ENCODE measurements around the gene NDUFV3. TPM values are rescaled to one million over a fixed set of nuclear protein-coding genes. Genes with fewer than 3 reads are reported as not detected.
"Not testable (repeated sequence)": the region's sequence is repeated elsewhere in the genome, so short reads cannot be mapped to it uniquely, and the experiment has no call there.

NDUFV3 gene
- total RNA-seq, 1 donor from 2014 or later: 61.0 TPM

DNA sequence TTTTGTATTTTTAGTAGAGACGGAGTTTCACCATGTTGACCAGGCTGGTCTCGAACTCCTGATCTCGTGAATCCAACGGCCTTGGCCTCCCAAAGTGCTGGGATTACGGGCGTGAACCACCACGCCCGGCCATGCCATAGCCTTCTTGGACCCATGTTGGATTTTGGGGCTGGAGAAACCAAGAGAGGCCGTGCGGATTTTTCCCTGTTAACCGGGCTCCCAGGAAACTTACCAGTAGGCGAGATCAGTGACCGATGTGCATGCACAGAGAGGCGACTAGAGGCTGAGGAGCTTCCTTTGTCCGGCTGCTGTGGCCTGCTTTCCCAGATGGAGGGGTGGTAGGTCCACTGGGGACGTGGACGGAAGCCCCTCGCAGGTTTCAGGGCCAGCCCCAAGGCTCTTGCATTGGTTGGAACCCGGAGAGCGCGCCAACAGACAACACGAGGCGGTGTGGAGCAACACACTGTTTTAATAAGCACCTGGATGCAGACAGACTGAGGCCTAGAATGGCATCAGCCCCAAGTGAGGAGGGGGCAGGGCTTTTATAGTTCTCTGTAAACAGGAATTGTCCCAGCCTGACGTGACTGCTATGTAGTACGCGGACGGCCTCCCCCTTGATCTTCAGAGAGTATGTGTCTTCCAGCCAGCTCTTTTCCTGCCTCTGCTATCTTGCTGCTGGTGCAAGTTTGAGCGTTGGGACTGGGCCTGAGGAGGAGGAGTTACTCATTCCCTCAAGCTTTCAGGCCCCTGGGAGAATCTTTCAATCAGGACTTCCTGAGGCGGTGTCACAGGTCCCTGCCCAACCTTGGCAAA, 32.2 kb downstream of the NDUFV3 start, which contains the start of gene ERVH48-1:
TSS of gene ERVH48-1 (minus strand) at position 517 of the 813 bp plus-strand sequence. CDS start 6,624 bp downstream, outside the sequence.
- ATAC-seq (no peak), DNase-seq (ENCODE audit: missing footprints) (no peak)
- intact Hi-C loops (cut with DNase I): no loop called here

DNA sequence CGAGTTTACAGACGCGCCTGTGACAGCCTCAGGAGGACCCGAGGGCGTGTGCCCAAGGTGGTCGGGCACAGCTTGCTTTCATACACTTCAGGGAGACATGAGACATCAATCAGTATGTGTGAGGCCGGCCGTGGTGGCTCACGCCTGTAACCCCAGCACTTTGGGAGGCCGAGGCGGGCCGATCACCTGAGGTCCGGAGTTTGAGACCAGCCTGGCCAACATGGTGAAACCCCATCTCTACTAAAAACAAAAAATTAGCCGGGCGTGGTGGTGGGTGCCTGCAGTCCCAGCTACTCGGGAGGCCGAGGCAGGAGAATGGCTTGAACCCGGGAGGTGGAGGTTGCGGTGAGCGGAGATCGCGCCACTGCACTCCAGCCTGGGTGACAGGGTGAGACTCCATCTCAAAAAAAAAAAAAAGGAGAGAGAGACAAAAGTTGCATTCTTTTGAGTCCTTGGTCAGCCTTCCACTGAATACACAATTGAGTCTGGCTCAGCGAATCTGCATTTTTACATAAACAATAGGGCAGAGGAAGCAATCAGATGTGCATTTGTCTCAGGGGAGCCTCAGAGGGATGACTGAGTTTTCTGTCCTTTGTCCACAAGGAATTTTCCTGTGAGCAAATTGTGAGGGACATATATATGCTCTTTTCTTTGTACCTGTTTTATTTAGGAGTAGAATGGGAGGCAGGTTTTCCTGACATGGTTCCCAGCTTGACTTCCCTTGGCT, 34.5 kb downstream of the NDUFV3 start:
- ATAC-seq; DNase-seq (ENCODE audit: missing footprints); intact Hi-C loops (cut with DNase I): not testable (repeated sequence)

DNA sequence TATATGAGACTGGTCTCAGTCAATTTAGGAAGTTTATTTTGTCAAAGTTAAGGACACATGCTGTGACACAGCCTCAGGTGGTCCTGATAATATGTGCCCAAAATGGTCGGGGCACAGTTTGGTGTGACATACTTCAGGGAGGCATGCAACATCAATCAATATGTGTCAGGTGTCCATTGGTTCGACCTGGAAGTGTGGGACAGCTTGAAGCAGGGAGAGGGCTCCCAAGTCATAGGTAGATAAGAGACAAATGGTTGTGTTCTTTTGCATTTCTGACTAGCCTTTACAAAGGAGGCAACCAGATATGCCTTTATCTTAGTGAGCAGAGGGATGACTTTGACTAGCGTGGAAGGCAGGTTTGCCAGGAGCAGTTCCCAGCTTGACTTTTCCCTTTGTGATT, 36.9 kb downstream of the NDUFV3 start:
- ATAC-seq: no peak
- no peak for DNase-seq (ENCODE audit: missing footprints)
- intact Hi-C loops (cut with DNase I): no loop called here

DNA sequence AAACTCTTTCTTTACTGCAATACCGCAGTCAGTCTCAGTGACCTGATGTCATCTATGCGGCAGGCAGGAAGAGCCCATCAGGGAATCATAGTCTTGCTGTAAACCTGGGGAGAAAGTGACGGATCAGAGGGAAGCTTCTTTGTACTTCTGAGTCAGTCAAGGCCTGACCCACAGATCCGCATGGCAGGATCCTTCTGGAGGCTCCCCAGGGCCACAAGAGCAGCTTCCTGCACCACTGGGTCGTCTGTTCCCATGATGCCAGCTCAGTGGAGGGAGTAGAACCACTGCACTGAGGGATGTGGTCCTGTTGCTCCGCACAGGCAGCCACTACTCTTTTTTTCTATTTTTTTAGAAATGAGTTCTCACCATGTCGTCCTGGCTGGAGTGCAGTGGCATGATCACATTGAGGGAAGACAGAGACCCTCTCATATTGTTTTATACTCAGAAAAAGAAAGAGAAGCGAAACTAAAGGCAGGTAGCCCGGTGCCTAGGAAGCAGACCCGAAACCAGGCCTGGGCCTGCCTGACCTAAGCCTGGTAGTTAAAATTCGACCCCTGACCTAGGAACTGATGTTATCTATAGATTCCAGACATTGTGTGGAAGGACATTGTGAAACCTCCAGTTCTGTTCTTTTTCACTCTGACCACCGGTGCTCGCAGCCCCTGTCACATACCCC, 38.6 kb downstream of the NDUFV3 start:
- no peak for DNase-seq (ENCODE audit: missing footprints)
- intact Hi-C loops (cut with DNase I): no loop called here
- ATAC-seq: no peak

DNA sequence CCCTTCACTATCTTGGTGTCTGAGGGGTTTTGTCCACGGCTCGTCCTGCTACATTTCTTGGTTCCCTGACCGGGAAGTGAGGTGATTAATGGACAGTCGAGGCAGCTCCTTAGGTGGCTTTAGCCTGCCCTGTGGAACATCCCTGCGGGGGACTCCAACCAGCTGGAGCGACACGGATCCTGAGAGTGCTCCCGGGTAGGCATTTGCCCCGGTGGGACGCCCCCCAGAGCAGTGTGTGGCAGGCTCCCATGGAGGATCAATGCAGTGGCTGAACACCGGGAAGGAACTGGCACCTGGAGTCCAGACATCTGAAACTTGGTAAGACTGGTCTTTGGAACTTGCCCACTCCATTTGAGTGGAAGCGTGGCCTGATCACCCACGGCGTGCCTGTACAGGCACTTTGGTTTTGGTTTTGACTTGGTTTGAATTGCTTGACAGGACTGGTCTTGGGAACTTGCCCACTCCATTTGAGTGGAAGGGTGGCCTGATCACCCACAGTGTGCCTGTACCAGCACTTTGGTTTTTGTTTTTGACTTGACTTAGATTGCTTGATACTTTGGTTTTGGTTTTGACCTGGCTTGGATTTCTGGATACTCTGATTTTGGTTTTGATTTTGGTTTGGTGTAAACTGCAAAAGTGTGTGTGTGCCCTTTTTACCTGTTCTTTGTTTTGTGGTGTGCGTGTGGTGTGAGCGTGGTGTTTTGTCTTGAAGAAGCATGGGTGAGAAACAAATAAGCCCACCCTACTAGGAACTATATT, 39.4 kb downstream of the NDUFV3 start:
- DNase-seq (ENCODE audit: missing footprints); ATAC-seq; intact Hi-C loops (cut with DNase I): not testable (repeated sequence)

DNA sequence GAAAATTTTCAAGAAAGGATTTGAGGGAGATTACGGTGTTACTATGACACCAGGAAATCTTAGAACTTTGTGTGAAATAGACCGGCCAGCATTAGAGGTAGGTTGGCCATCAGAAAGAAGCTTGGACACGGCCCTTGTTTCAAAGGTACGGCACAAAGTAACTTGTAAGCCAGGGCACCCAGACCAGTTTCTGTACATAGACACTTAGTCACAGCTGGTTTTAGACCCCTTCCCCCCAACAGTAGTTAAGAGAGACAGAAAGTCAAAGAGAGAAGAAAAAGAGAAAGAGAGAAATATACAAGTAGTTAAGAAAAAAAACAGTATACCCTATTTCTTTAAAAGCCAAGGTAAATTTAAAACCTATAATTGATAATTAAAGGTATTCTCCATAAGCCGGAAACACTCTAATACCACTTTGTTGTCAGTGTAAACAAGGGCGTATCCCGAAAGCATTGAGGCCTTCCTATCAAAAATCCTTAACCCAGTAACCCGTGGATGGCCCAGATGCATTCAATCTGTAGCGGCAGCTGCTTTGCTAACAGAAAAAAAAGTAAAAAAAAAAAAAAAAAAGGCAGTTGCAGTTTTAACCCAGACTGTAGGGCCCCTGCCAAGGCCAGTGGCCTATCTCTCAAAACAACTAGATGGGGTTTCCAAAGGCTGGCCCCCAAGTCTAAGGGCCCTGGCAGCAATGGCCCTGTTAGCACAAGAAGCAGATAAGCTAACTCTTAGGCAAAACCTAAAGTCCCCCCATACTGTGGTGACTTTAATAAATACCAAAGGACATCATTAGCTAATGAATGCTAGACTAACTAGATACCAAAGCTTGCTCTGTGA, 40.2 kb downstream of the NDUFV3 start:
- intact Hi-C loops (cut with DNase I); ATAC-seq; DNase-seq (ENCODE audit: missing footprints): not testable (repeated sequence)

DNA sequence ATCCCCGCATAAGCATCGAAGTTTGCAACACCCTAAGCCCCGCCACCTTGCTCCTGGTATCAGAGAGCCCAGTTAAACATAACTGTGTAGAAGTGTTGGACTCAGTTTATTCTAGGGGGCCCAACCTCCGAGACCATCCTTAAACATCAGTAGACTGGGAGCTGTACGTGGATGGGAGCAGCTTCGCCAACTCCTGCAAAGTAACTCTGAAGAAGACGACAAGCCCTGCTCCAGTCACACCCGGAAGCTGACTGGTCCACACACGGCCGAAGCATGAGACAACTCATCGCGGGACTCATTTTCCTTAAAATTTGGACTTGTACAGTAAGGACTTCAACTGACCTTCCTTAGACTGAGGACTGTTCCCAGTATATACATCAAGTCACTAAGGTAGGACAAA, 40.9 kb downstream of the NDUFV3 start:
- DNase-seq (ENCODE audit: missing footprints); intact Hi-C loops (cut with DNase I); ATAC-seq: not testable (repeated sequence)

DNA sequence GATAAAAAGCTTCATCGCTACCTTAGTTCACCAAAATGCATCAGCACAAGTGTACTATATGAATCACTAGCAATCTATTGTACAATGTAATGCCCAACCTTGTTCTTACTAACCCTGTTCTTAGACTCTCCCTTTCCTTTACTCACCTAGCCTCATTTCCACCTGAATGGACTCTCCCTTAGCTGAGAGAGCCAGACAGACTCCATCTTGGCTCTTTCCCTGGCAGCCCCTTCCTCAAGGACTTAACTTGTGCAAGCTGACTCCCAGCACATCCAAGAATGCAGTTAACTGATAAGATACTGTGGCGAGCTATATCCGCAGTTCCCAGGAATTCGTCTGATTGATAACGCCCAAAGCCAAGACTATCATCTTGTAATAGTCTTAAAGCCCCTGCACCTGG, 43.3 kb downstream of the NDUFV3 start:
- intact Hi-C loops (cut with DNase I); DNase-seq (ENCODE audit: missing footprints); ATAC-seq: not testable (repeated sequence)

DNA sequence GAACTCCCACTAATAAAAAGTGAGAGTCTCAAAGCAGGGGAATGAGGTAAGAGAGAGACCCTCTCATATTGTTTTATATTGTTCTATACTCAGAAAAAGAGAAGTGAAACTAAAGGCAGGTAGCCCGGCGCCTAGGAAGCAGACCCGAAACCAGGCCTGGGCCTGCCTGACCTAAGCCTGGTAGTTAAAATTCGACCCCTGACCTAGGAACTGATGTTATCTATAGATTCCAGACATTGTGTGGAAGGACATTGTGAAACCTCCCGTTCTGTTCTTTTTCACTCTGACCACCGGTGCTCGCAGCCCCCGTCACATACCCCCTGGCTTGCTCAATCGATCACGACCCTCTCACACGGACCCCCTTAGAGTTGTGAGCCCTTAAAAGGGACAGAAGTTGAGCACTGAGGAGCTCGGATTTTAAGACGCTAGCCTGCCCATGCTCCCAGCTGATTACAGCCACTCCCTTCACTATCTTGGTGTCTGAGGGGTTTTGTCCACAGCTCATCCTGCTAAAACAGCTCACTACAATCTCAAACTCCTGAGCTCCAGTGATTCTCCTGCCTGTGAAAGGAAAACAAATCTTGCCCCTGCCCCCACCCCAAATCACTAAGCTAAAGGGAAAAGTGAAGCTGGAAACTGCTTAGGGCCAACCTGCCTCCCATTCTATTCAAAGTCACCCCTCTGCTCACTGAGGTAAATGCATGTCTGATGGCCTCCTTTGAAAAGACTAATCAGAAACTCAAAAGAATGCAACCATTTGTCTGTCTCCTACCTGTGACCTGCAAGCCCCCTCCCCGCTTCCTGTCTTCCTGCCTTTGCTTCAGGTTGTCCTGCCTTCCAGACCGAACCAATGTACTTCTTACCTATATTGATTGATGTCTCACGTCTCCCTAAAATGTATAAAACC, 44.2 kb downstream of the NDUFV3 start:
- intact Hi-C loops (cut with DNase I); DNase-seq (ENCODE audit: missing footprints); ATAC-seq: not testable (repeated sequence)

DNA sequence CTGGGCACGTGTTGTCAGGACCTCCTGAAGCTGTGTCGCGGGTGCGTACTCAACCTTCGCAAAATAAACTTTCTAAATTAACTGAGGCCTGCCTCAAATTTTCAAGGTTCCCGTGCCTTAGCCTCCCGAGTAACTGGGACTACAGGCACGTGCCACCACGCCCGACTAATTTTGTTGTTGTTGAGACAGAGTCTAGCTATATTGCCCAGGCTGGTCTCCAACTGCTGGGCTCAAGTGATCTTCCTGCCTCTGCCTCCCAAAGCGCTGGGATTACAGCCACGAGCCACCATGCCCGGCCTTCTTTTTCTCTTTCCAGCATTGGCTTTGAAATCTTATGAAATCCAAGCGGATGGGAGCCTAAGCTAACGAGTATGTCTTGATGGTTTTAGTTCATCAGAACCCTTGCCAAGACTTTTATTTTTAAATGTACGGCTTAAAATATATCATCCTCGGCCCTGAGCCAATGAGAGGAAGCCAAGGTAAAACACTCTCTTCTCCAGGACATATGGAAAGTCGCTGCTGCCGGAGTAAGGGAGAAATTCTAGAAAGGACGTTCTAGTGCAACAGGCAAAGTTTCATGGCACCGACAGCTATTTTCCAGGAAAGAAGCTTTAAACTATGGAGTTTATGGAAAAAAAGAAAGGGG, 45.0 kb downstream of the NDUFV3 start:
- ATAC-seq (no peak), DNase-seq (ENCODE audit: missing footprints) (no peak)
- intact Hi-C loops (cut with DNase I): no loop called here

DNA sequence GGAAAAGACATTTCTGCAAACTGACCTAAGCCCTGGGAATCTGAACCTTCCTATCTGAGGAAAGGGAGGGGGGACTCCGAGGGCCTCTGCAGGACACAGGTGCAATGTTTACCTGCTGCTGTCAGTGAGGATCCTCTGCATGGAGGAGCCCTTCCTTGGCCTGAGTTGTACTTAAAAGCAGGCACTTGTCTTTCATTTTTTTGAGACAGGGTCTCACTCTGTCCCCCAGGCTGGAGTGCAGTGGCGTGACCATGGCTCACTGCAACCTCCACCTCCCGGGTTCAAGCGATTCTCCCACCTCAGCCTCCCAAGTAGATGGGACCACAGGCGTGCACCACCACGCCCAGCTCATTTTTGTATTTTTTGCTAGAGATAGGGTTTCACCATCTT, 45.5 kb downstream of the NDUFV3 start:
- ATAC-seq; intact Hi-C loops (cut with DNase I); DNase-seq (ENCODE audit: missing footprints): not testable (repeated sequence)

DNA sequence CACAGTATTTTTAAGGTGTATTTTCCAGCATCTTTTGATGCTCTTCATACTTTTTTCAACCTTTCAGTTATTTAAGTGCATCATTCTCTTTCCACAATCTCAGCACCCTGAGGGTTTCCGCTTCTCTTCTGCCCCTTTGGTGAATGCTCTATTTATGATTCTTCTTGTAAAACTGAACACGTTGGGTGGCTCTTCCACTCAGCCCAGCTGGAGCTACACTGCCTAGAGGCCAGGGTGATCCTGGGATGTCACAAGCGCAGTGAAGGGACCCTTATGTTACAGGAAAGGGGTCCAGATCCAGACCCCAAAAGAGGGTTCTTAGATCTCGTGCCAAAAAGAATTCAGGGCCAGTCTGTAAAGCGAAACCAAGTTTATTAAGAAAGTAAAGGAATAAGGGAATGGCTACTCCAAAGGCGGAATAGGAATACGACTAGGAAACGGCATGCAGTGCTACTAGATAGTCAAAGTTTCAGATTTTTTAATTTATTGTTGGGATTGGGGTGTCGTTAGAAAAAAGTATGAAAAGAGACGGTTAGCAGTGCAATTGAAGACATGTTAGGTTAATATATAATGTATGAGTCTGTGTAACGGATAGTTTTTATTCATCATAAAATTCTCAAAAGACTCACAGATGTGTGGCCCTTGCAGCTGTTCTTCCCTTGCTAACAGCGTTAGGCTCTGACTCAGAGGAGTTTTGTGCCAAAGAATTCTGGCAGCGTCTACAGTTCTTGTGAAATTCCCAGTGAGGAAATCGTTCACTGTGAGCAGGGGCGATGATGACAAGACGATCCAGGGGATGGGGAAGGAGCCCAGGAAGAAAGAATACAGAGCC, 46.7 kb downstream of the NDUFV3 start:
- peak; percentile 95 for ATAC-seq
- no peak for DNase-seq (ENCODE audit: missing footprints)
- intact Hi-C loops (cut with DNase I): no loop called here

DNA sequence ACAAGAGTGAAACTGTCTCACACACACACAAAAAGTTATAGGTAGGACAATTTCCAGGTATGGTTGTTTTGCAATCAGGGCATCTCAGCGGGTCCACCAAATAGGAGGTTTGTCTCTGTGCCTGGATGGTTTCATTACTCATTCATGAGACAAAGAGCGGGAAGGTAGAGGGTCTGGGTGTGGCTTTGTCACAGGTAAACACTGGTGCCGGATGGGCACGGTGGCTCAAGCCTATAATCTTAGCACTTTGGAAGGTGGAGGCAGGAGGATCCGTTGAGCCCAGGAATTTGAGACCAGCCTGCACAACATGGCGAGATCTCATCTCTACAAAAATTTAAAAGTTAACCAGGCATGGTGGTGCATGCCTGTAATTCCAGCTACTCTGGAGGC, 48.6 kb downstream of the NDUFV3 start:
- ATAC-seq (no peak), DNase-seq (ENCODE audit: missing footprints) (no peak)
- intact Hi-C loops (cut with DNase I): no loop called here

DNA sequence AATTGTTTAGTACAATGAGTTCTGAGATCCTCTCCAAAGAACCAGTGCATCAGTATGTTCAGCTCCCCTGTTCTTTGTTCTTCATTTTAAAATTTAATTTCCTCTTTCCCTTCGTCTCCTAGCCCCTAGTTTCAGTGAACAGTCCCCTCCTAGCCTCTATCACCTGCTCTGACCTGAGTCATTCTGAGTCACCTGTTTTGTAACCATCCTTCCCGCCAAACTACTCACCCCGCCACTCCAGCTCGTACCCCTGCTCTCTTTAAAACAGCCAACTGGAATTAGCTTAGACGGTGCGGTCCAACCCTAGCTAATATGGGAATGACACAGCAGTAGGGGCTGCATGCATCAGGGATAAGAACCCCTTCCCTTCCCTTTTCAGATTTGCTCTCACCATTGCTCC, 49.1 kb downstream of the NDUFV3 start:
- ATAC-seq: no peak
- DNase-seq (ENCODE audit: missing footprints): no peak
- intact Hi-C loops (cut with DNase I): no loop called here

DNA sequence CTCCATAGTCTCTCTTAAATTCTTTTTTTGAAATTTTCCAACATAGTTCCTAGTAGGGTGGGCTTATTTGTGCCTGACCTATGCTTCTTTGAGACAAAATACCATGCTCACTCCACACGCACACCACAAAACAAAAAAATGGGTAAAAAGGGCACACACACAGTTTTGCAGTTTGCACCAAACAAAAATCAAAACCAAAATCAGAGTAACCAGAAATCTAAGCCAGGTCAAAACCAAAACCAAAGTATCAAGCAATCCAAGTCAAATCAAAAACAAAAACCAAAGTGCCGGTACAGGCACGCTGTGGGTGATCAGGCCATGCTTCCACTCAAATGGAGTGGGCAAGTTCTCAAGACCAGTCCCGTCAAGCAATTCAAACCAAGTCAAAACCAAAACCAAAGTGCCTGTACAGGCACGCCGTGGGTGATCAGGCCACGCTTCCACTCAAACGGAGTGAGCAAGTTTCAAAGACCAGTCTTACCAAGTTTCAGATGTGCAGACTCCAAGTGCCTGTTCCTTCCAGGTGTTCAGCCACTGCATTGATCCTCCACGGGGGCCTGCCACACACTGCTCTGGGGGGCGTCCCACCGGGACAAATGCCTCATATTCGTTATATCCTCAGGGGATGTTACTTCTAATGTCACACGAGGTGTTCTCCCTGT, 56.1 kb downstream of the NDUFV3 start:
- DNase-seq (ENCODE audit: missing footprints); intact Hi-C loops (cut with DNase I); ATAC-seq: not testable (repeated sequence)
